ENCODE data around the gene GRM5.
A peak's percentile ranks its signal among the peaks of the same experiment; 100 is the strongest.
"Not testable (repeated sequence)": the region's sequence is repeated elsewhere in the genome, so short reads cannot be mapped to it uniquely, and the experiment has no call there.

DNA sequence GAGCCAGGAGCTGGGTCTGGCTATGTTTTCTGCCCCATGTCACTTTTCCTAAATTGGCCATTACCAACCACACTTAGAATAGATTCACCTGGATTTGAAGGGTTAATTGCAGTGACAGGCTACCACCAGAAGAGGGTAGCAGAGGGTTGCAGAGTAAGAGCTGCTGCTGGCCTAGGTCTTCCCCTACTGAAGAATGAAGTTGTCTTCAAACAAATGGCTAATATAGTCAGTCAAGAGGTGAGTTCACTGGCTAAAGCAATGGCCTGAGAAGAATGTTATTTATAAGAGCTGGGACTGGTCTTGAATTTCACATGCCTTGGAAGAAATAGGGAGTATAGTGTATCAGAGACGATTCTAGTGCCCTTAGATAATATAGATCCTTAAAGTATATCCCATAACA lies 32.2 kb upstream of the GRM5 start:
- TF ChIP-seq, protein P1, sequence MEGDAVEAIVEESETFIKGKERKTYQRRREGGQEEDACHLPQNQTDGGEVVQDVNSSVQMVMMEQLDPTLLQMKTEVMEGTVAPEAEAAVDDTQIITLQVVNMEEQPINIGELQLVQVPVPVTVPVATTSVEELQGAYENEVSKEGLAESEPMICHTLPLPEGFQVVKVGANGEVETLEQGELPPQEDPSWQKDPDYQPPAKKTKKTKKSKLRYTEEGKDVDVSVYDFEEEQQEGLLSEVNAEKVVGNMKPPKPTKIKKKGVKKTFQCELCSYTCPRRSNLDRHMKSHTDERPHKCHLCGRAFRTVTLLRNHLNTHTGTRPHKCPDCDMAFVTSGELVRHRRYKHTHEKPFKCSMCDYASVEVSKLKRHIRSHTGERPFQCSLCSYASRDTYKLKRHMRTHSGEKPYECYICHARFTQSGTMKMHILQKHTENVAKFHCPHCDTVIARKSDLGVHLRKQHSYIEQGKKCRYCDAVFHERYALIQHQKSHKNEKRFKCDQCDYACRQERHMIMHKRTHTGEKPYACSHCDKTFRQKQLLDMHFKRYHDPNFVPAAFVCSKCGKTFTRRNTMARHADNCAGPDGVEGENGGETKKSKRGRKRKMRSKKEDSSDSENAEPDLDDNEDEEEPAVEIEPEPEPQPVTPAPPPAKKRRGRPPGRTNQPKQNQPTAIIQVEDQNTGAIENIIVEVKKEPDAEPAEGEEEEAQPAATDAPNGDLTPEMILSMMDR (conservative IDR thresholded peaks at IDR 0.05) = peak; percentile 85
- not testable (repeated sequence) for TF ChIP-seq EZH2 (IDR thresholded peaks at IDR 0.05; ENCODE audit: low read depth)

Measured in PC-9 (cell line).